ENCODE data around the gene MTHFR.

The MTHFR gene

DNA sequence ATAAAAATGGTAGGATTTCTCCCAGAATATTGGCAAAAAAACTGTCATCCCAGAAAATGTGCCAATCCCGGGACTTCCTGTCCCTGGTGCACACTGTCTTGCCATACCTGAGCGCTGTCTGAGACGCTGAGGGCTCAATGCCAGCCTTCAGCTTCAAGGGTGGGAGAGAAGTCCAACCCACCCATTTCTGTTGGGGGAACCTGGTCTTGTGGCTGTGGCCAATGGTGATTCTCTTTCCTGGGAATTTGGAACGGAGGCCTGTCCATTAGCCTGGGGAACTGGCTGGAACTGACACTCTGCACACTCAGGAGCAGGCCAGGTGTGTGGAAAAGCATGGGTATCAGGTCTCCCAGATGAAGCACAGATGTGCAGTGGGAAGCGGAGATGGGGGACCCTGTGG, 6.7 kb downstream of the MTHFR start:
- TF ChIP-seq, protein P1, sequence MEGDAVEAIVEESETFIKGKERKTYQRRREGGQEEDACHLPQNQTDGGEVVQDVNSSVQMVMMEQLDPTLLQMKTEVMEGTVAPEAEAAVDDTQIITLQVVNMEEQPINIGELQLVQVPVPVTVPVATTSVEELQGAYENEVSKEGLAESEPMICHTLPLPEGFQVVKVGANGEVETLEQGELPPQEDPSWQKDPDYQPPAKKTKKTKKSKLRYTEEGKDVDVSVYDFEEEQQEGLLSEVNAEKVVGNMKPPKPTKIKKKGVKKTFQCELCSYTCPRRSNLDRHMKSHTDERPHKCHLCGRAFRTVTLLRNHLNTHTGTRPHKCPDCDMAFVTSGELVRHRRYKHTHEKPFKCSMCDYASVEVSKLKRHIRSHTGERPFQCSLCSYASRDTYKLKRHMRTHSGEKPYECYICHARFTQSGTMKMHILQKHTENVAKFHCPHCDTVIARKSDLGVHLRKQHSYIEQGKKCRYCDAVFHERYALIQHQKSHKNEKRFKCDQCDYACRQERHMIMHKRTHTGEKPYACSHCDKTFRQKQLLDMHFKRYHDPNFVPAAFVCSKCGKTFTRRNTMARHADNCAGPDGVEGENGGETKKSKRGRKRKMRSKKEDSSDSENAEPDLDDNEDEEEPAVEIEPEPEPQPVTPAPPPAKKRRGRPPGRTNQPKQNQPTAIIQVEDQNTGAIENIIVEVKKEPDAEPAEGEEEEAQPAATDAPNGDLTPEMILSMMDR (IDR thresholded peaks at IDR 0.05; ENCODE audit: insufficient read depth, low read length): no peak
- TF ChIP-seq SPI1 (IDR thresholded peaks at IDR 0.05; ENCODE audit: borderline replicate concordance, low read depth) (no peak), POLR2AphosphoS5 (IDR thresholded peaks at IDR 0.05; ENCODE audit: low read depth) (no peak), GABPA (IDR thresholded peaks at IDR 0.05; ENCODE audit: low read depth) (no peak)
- TF ChIP-seq, protein P2, sequence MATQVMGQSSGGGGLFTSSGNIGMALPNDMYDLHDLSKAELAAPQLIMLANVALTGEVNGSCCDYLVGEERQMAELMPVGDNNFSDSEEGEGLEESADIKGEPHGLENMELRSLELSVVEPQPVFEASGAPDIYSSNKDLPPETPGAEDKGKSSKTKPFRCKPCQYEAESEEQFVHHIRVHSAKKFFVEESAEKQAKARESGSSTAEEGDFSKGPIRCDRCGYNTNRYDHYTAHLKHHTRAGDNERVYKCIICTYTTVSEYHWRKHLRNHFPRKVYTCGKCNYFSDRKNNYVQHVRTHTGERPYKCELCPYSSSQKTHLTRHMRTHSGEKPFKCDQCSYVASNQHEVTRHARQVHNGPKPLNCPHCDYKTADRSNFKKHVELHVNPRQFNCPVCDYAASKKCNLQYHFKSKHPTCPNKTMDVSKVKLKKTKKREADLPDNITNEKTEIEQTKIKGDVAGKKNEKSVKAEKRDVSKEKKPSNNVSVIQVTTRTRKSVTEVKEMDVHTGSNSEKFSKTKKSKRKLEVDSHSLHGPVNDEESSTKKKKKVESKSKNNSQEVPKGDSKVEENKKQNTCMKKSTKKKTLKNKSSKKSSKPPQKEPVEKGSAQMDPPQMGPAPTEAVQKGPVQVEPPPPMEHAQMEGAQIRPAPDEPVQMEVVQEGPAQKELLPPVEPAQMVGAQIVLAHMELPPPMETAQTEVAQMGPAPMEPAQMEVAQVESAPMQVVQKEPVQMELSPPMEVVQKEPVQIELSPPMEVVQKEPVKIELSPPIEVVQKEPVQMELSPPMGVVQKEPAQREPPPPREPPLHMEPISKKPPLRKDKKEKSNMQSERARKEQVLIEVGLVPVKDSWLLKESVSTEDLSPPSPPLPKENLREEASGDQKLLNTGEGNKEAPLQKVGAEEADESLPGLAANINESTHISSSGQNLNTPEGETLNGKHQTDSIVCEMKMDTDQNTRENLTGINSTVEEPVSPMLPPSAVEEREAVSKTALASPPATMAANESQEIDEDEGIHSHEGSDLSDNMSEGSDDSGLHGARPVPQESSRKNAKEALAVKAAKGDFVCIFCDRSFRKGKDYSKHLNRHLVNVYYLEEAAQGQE (IDR thresholded peaks at IDR 0.05; ENCODE audit: insufficient replicate concordance, low read depth): no peak
- H3K27ac ChIP-seq (replicated peaks): no peak overlapping the region
- H3K4me3 ChIP-seq (replicated peaks; ENCODE audit: insufficient read depth, low read length): no peak overlapping the region
- H3K27me3 ChIP-seq (ENCODE audit: insufficient read depth, poor library complexity, severe bottlenecking): no peaks in the 10 kb centered on the region
- DNase-seq (ENCODE audit: low read depth in 1 of 2, low spot score in 1 of 2): no peak

DNA sequence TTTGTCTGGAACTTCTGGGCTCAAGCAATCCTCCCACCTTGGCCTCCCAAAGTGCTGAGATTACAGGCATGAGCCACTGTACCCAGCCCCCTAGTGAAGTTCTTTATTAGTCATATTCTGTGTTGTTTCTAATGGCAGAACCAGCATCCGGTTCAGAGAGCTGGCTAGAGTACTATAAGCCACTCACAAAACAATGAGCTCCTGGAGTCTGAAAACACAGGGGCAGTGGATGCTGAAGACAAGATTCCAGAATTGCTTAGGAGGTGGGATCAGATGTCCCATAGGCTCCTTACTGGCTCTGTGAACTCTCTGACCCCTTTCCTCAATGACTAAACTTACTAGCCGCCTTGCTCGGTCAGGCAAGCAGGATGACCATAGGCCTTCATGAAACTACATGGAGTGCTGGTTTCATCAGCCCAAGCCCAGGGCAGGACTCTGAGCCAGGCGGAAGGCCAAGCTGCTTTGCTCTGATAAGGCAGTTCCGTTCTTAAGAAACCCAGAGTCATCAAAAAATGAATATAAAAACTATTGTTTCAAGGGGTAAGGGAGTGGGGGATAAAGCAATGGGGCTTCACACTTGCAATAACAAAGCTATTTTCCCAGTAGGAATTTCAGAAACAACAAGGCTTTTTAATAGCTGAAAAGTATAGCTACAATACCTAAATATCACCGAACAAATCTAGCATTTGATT, 8.1 kb downstream of the MTHFR start:
- Histone ChIP-seq H3K27me3 (ENCODE audit: insufficient read depth, poor library complexity, severe bottlenecking) (no peaks in the 10 kb centered on the region), H3K27ac (replicated peaks) (no peak overlapping the region), H3K4me3 (replicated peaks; ENCODE audit: insufficient read depth, low read length) (no peak overlapping the region)
- no peak for TF ChIP-seq SPI1 (IDR thresholded peaks at IDR 0.05; ENCODE audit: borderline replicate concordance, low read depth)
- TF ChIP-seq, protein P1 (IDR thresholded peaks at IDR 0.05; ENCODE audit: insufficient read depth, low read length): no peak
- TF ChIP-seq GABPA (IDR thresholded peaks at IDR 0.05; ENCODE audit: low read depth): no peak
- TF ChIP-seq POLR2AphosphoS5 (IDR thresholded peaks at IDR 0.05; ENCODE audit: low read depth): no peak
- TF ChIP-seq, protein P2 (IDR thresholded peaks at IDR 0.05; ENCODE audit: insufficient replicate concordance, low read depth): no peak
- DNase-seq (ENCODE audit: low read depth in 1 of 2, low spot score in 1 of 2): no peak

DNA sequence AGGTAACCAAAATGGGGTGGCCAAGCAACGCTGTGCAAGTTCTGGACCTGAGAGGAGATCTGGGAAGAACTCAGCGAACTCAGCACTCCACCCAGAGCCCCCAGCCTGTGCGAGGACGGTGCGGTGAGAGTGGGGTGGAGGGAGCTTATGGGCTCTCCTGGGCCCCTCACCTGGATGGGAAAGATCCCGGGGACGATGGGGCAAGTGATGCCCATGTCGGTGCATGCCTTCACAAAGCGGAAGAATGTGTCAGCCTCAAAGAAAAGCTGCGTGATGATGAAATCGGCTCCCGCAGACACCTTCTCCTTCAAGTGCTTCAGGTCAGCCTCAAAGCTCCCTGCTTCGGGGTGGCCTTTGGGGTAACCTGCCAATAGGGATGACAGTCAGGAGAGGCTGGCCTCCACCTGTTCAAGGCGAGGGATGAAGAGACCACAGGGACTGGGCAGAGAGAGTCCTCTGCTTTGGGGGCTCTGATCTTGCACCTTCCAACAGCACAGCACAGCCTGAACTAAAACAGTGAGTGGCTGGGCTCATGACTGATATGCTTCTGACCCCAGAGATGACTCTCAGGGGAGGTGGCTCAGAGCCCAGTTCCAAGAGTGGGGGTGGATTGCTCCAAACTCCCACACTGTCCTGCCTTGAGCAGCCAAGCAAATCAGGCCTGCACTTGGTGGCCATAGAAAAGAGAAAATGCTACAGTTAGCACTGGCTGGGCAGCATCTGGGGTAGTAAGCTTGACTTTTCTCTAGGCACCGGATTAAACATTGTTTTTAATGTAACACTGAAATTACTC, 9.5 kb downstream of the MTHFR start:
- no peak for TF ChIP-seq SPI1 (IDR thresholded peaks at IDR 0.05; ENCODE audit: borderline replicate concordance, low read depth)
- TF ChIP-seq, protein P1 (IDR thresholded peaks at IDR 0.05; ENCODE audit: insufficient read depth, low read length): no peak
- TF ChIP-seq, protein P2 (IDR thresholded peaks at IDR 0.05; ENCODE audit: insufficient replicate concordance, low read depth): no peak
- no peak for TF ChIP-seq GABPA (IDR thresholded peaks at IDR 0.05; ENCODE audit: low read depth)
- Histone ChIP-seq H3K27ac (replicated peaks) (no peak overlapping the region), H3K27me3 (ENCODE audit: insufficient read depth, poor library complexity, severe bottlenecking) (no peaks in the 10 kb centered on the region), H3K4me3 (replicated peaks; ENCODE audit: insufficient read depth, low read length) (no peak overlapping the region)
- DNase-seq (ENCODE audit: low read depth in 1 of 2, low spot score in 1 of 2): no peak

Measured in HL-60 (cell line).